GM12891 (cell line): Measurements from ENCODE around the gene MAGI1.
"Not testable (repeated sequence)": the region's sequence is repeated elsewhere in the genome, so short reads cannot be mapped to it uniquely, and the experiment has no call there.

Source experiments
- DNase-seq: peaks from one replicate; pipeline ENCODE4 v3.0.0; 2011; ENCODE audit warnings: low spot score; ENCODE audit not compliant: insufficient read length
- FAIRE-seq: peaks from 2 replicates; lab custom pipeline; 2011; peaks lifted over from hg19 to GRCh38; lab: Jason Lieb, UNC
- PAX5 ChIP-seq: IDR thresholded peaks from 2 replicates; pipeline ENCODE4 v1.6.1; 2011; ENCODE audit warnings: low read length, moderate library complexity, mild to moderate bottlenecking; ENCODE audit not compliant: insufficient read depth, severe bottlenecking
- POLR2A ChIP-seq: IDR thresholded peaks from 2 replicates; pipeline ENCODE4 v1.6.1; 2011; ENCODE audit warnings: low read depth, low read length, control low read depth
- POLR2AphosphoS5 ChIP-seq: IDR thresholded peaks from 2 replicates; pipeline ENCODE4 v1.6.1; 2011; ENCODE audit warnings: low read depth, low read length, control low read depth
- POU2F2 ChIP-seq: IDR thresholded peaks from 2 replicates; pipeline ENCODE4 v1.6.1; 2011; ENCODE audit warnings: low read depth, mild to moderate bottlenecking, control low read depth, low read length, moderate library complexity
- SPI1 ChIP-seq: IDR thresholded peaks from 2 replicates; pipeline ENCODE4 v1.6.1; 2011; ENCODE audit warnings: low read depth, low read length, control low read depth
- TAF1 ChIP-seq: IDR thresholded peaks from 2 replicates; pipeline ENCODE4 v1.6.1; 2011; ENCODE audit warnings: low read depth, low read length, control low read depth

Gene MAGI1

DNA sequence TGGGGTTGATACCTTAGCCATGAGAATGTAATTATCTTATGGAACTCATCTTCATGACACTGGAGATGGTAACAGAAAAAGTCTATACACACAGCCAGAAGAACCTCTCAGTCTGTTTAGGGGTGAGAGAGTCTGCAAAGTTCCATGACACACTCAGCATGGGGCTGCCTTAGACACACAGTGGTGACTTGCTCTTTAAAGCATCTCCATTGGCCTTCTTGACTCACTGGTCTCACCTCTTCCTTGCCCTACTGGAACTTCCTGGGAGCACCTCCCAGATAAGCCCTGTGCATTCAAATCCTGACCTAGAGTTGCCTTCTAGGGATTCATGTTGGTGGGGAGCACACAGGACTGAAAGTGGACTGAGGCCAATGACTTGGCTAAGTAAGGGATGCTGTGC, 9.3 kb downstream of the MAGI1 start:
- TF ChIP-seq PAX5 (no peak), SPI1 (no peak), POLR2AphosphoS5 (no peak), POU2F2 (no peak), TAF1 (no peak), POLR2A (no peak)
- DNase-seq = no peak
- FAIRE-seq = no peak

DNA sequence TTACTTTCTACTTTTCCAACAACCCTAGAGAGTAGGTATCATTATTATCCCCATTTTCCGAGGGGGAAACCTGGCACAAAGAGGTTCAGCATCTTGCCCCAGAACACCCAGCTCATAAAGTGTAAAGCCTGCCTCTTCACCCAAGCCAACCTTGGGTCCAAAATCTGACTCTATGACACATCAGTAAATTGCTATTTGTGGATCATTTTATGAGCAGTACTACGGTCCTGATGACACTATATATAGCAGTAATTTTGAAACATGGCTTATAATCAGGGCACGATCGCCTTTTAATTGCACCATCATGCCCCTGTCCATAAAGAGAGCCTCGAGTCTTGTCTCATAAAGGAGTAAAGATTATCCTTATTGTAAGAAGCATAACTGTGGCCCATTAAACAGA, 9.7 kb downstream of the MAGI1 start:
- TF ChIP-seq TAF1 = no peak
- TF ChIP-seq POU2F2 = no peak
- TF ChIP-seq POLR2AphosphoS5 = no peak
- TF ChIP-seq POLR2A = no peak
- no peak for TF ChIP-seq PAX5
- TF ChIP-seq SPI1 = no peak
- DNase-seq (no peak), FAIRE-seq (no peak)

DNA sequence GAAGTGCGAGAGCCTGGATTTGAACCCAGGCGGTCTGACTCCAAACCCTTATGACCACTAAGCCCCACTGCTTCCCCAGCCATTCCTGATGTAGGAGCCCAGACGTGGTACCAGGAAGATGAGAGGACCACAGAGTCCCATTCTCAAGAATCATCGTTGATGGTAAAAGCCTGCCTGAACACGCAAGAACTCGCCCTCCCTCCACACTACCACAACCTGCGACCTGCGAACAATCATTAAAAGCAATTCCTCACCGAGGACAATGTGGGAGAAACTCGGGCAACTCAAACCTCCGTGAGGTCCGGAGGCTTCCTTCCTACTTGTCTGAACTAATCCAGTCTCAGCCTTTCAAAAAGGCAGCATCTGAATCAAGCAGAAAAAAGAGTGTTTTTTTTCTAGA, 10.3 kb downstream of the MAGI1 start:
- FAIRE-seq (no peak), DNase-seq (no peak)
- TF ChIP-seq POLR2AphosphoS5 = no peak
- no peak for TF ChIP-seq POU2F2
- no peak for TF ChIP-seq SPI1
- TF ChIP-seq TAF1 = no peak
- TF ChIP-seq PAX5 = no peak
- TF ChIP-seq POLR2A = no peak

DNA sequence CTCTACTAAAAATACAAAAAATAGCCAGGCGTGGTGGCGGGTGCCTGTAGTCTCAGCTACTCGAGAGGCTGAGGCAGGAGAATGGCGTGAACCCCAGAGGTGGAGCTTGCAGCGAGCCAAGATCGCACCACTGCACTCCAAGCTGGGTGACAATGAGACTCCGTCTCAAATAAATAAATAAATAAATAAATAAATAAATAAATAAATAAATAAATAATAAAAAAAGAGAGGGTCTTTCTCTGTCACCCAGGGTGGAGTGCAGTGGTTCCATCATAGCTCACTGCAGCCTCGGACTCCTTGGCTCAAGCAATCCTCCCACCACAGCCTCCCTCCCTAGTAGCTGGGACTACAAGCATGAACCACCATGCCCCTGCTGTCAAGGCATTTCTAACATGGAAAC, 11.6 kb downstream of the MAGI1 start:
- not testable (repeated sequence) for FAIRE-seq, DNase-seq

DNA sequence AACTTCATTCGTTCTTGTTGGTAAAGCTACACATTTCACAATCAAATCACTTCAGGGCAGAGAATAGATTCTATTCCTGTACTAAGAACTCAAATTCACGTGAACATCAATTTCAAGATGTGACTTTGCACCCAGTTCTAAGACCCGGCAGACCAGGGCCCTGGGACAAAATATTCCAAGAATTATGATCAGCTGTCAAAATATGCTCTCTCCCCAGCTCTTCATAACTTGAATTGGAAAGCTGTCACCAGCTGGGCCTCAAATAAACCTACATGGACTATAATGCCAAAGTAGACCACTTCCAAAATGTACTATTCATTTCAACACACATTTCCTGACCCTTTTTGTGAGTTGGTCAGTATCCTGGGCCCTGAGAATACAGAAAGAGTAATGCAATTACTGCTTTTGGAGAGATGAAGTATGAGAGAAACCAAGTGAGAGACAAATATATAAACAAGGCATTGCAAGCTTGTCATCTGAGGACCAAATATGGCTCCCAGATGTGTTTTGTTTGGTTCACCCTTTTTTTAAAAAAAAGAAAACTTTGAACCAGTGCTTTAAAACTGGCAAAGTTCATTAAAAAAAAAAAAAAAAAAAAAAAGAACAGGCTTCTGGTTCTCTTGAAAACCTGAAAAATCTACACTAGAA, 14.9 kb downstream of the MAGI1 start:
- no peak for DNase-seq
- TF ChIP-seq TAF1 = no peak
- FAIRE-seq = no peak

DNA sequence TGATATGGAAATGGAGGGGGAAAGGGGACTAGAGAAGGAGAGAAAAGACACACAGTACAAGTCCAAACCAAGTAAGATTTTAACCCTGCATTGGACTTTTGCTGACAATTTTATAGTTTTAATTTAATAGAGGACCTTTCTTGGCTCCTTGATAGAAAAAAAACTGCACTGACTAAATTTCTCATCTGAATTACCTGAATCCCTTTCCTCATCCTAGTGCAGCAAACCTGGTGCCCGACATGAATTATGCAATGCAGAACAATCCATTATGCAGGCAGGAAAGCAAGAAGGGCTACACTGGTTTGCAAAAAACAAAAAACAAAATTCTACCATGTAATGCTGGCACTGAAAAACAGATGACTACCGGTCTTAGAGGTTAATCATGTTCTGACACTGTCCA, 15.5 kb downstream of the MAGI1 start:
- FAIRE-seq = no peak

DNA sequence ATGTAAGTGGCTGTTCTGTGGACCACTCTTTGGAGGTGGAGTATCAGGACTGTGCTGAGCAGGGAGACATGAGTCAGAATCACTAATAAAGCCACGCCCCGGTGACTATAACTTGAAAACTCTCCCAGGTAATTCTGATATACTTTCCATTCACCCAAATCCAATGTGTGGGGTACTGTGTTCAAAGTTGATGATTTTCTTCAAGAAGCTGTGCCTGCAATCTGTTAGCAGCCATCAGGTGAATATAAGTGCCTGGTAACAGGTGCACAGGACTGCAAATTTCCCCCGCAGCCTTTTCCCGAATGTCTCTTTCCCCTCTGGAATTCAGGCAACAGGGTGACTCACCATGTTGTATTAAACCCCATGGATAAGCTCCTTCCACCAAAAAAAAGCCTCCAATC, 17.0 kb downstream of the MAGI1 start:
- TF ChIP-seq POLR2AphosphoS5 (no peak), POLR2A (no peak), SPI1 (no peak), PAX5 (no peak), POU2F2 (no peak), TAF1 (no peak)
- no peak for FAIRE-seq
- DNase-seq = no peak

More for the DNA sequence above, 15.5 kb downstream of the MAGI1 start:
- no peak for DNase-seq
- TF ChIP-seq PAX5 (no peak), POU2F2 (no peak), POLR2A (no peak), POLR2AphosphoS5 (no peak), TAF1 (no peak), SPI1 (no peak)

DNA sequence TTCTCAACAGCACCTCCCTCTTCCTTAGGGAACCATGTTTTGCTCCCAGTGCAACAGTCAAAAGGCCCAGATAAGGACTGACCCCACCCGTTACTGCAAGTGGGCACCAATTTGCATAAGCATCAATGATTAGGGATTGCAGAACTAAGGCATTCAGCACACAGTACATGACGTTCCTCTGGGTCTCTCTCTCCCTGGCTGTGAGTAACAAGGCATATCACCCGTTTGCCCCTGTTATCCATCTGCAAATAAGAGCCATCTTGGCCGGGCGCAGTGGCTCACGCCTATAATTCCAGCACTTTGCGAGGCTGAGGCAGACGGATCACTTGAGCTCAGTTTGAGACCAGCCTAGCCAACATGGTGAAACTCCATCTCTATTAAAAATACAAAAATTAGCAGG, 18.8 kb downstream of the MAGI1 start:
- TF ChIP-seq SPI1 = no peak
- DNase-seq (no peak), FAIRE-seq (no peak)

DNA sequence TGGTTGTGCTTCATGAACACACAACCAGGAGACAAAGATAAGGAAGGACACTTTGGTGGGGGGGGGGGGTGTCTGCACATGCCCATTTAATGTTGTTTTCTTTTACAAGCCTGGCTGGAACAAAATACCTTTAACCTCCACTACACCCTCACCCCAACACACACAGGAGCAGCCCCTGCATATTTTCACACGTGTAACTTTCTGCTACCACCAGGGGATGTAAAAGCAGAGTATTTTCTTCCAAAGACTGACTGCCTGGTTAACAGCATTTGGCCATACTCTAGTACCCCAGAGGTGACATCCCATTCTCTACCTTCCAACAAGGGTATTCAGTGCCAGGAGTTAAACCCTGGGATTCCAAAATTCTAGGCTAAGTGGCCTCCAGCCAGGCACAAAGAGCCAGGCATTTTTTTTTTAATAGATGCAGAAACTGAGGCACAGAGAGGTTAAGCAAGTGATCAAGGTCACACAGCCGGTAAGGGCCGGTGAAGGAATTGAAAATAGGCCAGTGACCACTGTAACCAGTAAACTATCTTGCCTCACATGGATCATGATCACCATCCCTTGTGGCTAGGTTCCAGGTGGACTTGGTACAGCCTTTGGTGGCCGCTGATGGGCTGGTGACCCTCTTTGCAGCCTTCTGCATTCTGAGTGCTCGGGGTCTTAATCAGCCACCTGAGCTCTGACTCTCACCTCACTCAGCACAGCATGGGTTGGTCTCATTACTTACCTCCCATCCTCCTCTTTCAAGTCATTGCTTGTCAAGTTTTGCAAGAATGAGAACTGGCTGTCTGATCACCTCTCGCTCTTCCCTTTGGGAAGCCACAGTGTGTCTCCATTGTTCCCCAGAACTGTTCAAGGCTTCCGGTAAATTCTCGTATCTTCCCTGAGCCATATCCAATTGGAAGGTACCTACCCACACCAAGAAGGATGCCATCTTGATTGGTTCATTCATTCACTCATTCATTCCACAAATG, 20.4 kb downstream of the MAGI1 start:
- no peak for DNase-seq
- TF ChIP-seq POLR2AphosphoS5 (no peak), PAX5 (no peak), SPI1 (no peak), TAF1 (no peak), POU2F2 (no peak), POLR2A (no peak)
- no peak for FAIRE-seq

DNA sequence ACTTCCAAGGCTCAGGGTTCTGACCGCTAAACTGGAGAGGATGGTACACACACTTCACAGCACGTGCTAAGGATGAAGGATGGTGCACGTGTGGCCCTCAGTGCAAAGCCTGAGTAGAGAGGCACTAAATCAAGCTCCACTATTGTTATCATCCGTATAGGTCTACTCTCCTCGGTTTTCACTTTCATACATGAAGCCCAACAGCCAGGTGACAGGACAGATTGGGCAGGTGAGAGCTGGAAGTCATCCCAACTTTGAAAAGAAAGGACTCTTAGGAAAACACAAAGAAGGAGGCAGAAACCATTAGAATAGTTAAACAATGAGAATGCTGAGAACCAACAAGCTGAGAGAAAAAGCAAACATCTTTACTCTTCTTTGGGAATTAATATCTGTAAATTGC, 21.1 kb downstream of the MAGI1 start:
- FAIRE-seq (no peak), DNase-seq (no peak)
- TF ChIP-seq SPI1 (no peak), TAF1 (no peak), POLR2AphosphoS5 (no peak), POU2F2 (no peak), PAX5 (no peak), POLR2A (no peak)

DNA sequence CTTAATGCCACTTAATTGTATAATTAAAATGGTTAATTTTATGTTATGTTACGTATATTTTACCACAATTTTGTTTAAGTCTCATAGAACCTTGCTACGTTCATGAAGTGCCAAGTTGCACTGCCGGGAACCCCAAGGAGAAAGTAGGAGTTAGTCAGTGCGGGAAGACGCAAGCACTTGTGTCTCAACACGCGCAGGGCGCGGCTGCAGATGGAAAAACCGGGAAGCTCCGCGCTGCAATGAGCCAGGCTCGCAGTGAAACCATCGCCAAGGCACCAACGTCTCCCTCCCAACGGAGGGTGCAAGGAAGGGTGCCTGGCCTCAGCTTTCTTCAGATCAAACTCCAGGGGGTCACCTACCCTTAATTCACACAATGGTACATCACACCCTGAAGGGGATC, 21.6 kb downstream of the MAGI1 start:
- TF ChIP-seq POLR2A = no peak
- TF ChIP-seq TAF1 = no peak
- no peak for TF ChIP-seq POU2F2
- no peak for TF ChIP-seq PAX5
- no peak for TF ChIP-seq SPI1
- no peak for TF ChIP-seq POLR2AphosphoS5
- DNase-seq = no peak
- no peak for FAIRE-seq
